Subcutaneous adipose tissue (tissue), 4 donors: Measurements from ENCODE around the gene PDLIM1. TPM values are rescaled to one million over a fixed set of nuclear protein-coding genes. Genes with fewer than 3 reads are reported as not detected.

ENCODE experiments used
- CTCF ChIP-seq: fragments of 450-650 bp; IDR thresholded peaks from one replicate; pipeline ENCODE4 v1.5.1; 2016; ENCODE audit warnings: low read depth, mild to moderate bottlenecking, control low read depth, antibody characterized with exemption, moderate library complexity
- total RNA-seq, 4 donors: library from RNA; depleted of rRNA; stranded (reverse); fragments of >200 nt; gene quantifications; one replicate each; pipeline ENCODE4 v1.1.0, GENCODE V29; 2016

Gene PDLIM1
- total RNA-seq, 4 donors from 2014 or later, result 79.2 to 118 (median 96.4) TPM

- no peak for TF ChIP-seq CTCF
Measured at GRCh38 chr10:95287281-95287680, 3.5 kb downstream of the PDLIM1 start.

GRCh38 chr10:95286707-95287106, 4.1 kb downstream of the PDLIM1 start:
- no peak for TF ChIP-seq CTCF

GRCh38 chr10:95285556-95285955, 5.2 kb downstream of the PDLIM1 start:
- no peak for TF ChIP-seq CTCF

- TF ChIP-seq CTCF, result no peak
Measured at GRCh38 chr10:95284807-95285206, 6.0 kb downstream of the PDLIM1 start.

GRCh38 chr10:95282107-95282506, 8.7 kb downstream of the PDLIM1 start:
- no peak for TF ChIP-seq CTCF

- TF ChIP-seq CTCF, result no peak
Measured at GRCh38 chr10:95281206-95281605, 9.6 kb downstream of the PDLIM1 start.

- no peak for TF ChIP-seq CTCF
Measured at GRCh38 chr10:95280637-95281036, 10.2 kb downstream of the PDLIM1 start.
